Bronchial epithelial cell (primary cell): ENCODE data around the gene IQSEC1. TPM values are rescaled to one million over a fixed set of nuclear protein-coding genes. Genes with fewer than 3 reads are reported as not detected.

Experiments
- DNase-seq: peaks from one replicate; pipeline ENCODE4 v3.0.0-alpha.2; 2010; ENCODE audit warnings: low read depth
- FAIRE-seq: peaks from 2 replicates; lab custom pipeline; 2011; peaks lifted over from hg19 to GRCh38; lab: Jason Lieb, UNC
- H3K27me3 ChIP-seq: 2 replicates; pipeline ENCODE4 v1.5.1; 2011; ENCODE audit warnings: low read length; ENCODE audit not compliant: control insufficient read depth, insufficient read depth
- H3K36me3 ChIP-seq: 2 replicates; pipeline ENCODE4 v1.5.1; 2011; ENCODE audit warnings: low read length; ENCODE audit not compliant: control insufficient read depth, insufficient read depth
- H3K4me3 ChIP-seq: 2 replicates; pipeline ENCODE4 v1.5.1; 2011; ENCODE audit warnings: mild to moderate bottlenecking, low read depth, low read length, control low read depth
- CTCF ChIP-seq: IDR thresholded peaks from 2 replicates; pipeline ENCODE4 v1.5.1; 2011; ENCODE audit warnings: mild to moderate bottlenecking, moderate library complexity, low read length, control low read depth, inconsistent platforms; ENCODE audit not compliant: insufficient read depth, severe bottlenecking
- total RNA-seq: library from RNA; depleted of rRNA; stranded (reverse); fragments of >200 nt; gene quantifications from 2 replicates; pipeline ENCODE4 v1.2.1, GENCODE V29; 2014

Gene IQSEC1
- total RNA-seq, 1 donor from 2014 or later: 6.6 TPM

- no peak for FAIRE-seq
- no peak overlapping the region for H3K4me3 ChIP-seq
- no peaks in the 10 kb centered on the region for H3K36me3 ChIP-seq
- peaks cover 5% of the 10 kb centered on the region for H3K27me3 ChIP-seq
- no peak for TF ChIP-seq CTCF
- no peak for DNase-seq
These were observed 93.9 kb downstream of the IQSEC1 start for GRCh38 chr3:12979151-12979946.

- no peaks in the 10 kb centered on the region for H3K36me3 ChIP-seq
- FAIRE-seq: no peak
- peaks cover 5% of the 10 kb centered on the region for H3K27me3 ChIP-seq
- H3K4me3 ChIP-seq: no peak overlapping the region
- TF ChIP-seq CTCF: no peak
- DNase-seq: no peak
These were observed 94.5 kb downstream of the IQSEC1 start for GRCh38 chr3:12978682-12979081.

DNA sequence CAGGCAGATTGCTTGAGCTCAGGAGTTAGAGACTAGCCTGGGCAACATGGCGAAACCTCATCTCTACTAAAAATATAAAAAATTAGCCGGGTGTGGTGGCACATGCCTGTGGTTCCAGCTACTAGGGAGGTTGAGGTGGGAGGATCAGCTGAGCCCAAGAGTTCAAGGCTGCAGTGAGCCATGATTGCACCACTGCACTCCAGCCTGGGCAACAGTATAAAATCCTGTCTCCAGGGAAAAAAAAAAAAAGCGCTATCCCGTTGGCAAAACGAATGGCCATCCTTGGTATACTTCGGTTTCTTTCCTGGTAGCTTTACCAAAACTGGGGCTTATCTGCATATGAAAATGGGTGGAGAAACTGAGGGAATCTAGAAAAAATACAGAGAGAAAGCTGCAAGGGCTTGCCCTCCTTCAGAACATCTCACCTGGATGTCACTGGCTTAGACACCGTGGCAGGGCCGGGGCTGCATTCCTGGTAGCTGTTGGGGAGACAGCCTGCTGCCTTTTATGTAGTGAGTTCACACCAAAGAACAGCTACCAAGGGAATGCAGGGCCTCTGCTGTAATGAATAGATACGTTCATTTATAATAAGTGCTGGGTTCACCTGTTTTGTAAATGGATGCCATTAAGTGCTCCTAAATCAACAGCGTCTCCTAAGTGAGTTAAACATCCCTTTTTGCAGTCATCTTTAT is 96.0 kb downstream of the IQSEC1 start:
- H3K27me3 ChIP-seq: peaks cover 5% of the 10 kb centered on the region
- FAIRE-seq (no peak), DNase-seq (no peak)
- H3K4me3 ChIP-seq: no peak overlapping the region
- no peaks in the 10 kb centered on the region for H3K36me3 ChIP-seq
- no peak for TF ChIP-seq CTCF

DNA sequence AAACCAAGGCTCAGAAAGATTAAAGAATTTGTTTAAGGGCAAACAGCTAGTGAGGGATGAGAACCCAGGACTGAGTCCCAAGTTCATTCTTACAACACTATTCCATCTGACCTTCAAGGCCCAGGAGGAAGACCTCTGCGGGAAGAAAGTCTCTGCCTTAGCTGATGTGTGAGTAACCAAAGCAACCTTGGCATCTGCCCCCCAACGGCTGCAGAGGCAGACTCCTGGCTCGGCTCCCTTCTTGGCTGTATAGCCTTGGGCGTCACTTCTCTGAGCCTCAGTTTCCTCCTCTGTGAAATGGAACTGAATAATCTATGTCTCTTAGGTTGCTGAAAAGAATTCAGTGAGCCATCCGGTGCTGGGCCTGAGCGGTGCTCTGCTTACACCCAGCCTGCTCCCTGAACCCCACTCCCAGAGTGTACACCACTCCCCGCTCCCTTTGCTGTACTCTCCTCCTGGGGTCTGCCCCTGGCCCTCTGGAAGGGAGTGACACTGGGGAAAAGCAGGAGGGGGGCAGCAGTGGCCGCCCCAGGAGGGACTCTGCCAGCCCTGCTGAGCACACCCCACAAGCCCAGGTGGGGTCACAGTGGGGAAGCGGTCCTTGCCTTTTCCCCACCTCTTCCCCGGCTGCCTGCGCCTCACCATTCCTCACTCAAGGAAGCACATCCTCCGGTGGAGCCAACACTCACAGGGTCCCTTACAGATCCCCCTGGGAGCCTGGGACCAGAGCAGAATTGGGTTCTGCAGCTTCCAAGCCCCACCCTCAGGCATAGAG is 97.3 kb downstream of the IQSEC1 start:
- H3K27me3 ChIP-seq: peaks cover 4% of the 10 kb centered on the region
- FAIRE-seq: no peak

DNA sequence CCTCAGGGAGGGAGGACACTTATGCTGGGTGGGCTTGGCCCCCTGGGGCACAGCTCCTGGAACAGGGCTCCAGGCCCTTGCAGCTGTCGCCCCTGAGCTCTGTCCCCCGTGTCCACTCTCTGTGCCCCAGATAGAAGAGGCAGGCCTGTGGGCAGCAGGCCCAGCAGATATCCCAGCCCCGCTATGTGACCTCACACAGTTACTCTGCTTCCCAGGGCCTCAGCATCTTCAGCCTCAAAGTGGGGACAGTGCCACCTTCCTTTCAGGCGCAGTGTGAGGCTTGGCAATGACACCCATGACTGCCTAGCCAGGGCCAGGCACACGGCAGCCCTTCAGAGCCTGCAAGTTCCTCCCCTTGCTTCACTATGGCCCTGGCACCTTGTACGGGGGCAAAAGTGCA is 98.4 kb downstream of the IQSEC1 start:
- DNase-seq (no peak), FAIRE-seq (no peak)
- H3K4me3 ChIP-seq: no peak overlapping the region
- TF ChIP-seq CTCF: no peak
- H3K36me3 ChIP-seq: no peaks in the 10 kb centered on the region
- H3K27me3 ChIP-seq: peaks cover 3% of the 10 kb centered on the region

More for the DNA sequence above, 97.3 kb downstream of the IQSEC1 start:
- H3K36me3 ChIP-seq: no peaks in the 10 kb centered on the region
- no peak overlapping the region for H3K4me3 ChIP-seq
- DNase-seq: no peak
- TF ChIP-seq CTCF: no peak
